Lower leg skin (tissue), 4 donors: ENCODE measurements around the gene PPME1. TPM values are rescaled to one million over a fixed set of nuclear protein-coding genes. Genes with fewer than 3 reads are reported as not detected.

Experiments used
- DNase-seq, 2 donors: peaks; one replicate each; pipeline ENCODE4 v3.0.0-alpha.2; 2019; ENCODE audit warnings: low spot score in 2 of 2
- H3K4me3 ChIP-seq: fragments of 200-600 bp; sonication (generic); 2 replicates; pipeline ENCODE4 v1.5.1; 2017; ENCODE audit warnings: mild to moderate bottlenecking, low read depth; ENCODE audit not compliant: poor library complexity, severe bottlenecking
- POLR2A ChIP-seq, 2 donors: fragments of 450-650 bp; IDR thresholded peaks; one replicate each; pipeline ENCODE4 v1.6.1; 2016 to 2017; ENCODE audit warnings: antibody characterized with exemption in 2 of 2, mild to moderate bottlenecking in 1 of 2, moderate library complexity in 1 of 2
- WGBS, 2 donors: methylation state at CpG; one replicate each; pipeline ENCODE4 v1.1.5; 2018; 5-methylcytosine and 5-hydroxymethylcytosine counted together
- intact Hi-C: fragments of 100-400 bp; cut with DNase I; formaldehyde crosslinking; loops from one replicate; pipeline ENCODE4 v1.15.0; 2023; ENCODE audit warnings: low total_unique reads
- total RNA-seq, 4 donors: library from RNA; depleted of rRNA; stranded (reverse); fragments of >200 nt; gene quantifications; one replicate each; pipeline ENCODE4 v1.1.0, GENCODE V29; 2016
- TF ChIP-seq, protein P1 (sequence below), 3 donors: fragments of 450-650 bp; IDR thresholded peaks; one replicate each; pipeline ENCODE4 v1.5.1; 2016; ENCODE audit warnings: antibody characterized with exemption in 3 of 3, mild to moderate bottlenecking in 3 of 3, moderate library complexity in 2 of 3

The PPME1 gene
- total RNA-seq, 4 donors from 2014 or later: 34.7 to 45.7 (median 39.0) TPM

DNA sequence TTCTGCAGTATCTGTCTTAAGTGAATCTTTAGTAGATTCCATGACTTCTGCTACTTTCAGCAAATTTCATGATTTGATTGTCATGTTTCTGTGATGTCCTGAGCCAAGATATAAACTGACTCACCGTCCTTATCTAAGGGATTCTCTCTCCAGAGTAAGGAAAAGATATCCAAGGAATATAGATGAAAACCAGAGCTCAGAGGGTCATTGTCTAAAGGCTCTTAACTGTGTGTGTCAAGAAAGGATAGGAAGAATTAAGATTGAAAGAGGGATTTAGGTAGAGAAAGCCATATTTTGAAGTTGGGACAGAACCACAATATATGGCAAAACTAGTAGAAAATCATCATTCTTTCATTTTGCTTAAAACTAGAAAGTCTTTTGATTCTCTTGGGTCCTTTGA lies 50.7 kb downstream of the PPME1 start:
- no peak for TF ChIP-seq POLR2A (IDR thresholded peaks at IDR 0.05)
- no peak overlapping the region for H3K4me3 ChIP-seq
- WGBS, 2 donors: 48 to 67% methylated on average over 1 of the region's 1 CpG
- intact Hi-C loops: no loop called here
- DNase-seq: no peak

DNA sequence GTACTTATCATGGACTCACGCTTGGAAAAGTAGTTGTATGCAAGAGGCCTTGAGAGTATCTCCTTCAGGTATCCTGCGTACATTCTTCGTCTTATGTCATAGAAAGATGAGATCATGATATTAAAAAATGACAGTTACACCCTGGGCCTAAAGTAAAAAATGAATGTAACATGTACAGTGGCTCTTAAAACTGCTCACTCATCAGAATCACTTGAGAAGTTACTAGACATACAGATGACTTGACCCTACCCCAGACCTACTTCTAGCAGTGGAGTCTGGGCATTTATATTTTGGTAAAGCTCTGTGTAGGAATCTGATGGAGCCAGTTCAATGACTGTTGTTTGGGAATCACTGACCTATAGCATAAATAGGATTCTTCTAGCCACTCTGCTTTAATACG lies 54.5 kb downstream of the PPME1 start:
- no peak for DNase-seq
- H3K4me3 ChIP-seq: no peak overlapping the region
- no peak for TF ChIP-seq POLR2A (IDR thresholded peaks at IDR 0.05)
- TF ChIP-seq, protein P1, sequence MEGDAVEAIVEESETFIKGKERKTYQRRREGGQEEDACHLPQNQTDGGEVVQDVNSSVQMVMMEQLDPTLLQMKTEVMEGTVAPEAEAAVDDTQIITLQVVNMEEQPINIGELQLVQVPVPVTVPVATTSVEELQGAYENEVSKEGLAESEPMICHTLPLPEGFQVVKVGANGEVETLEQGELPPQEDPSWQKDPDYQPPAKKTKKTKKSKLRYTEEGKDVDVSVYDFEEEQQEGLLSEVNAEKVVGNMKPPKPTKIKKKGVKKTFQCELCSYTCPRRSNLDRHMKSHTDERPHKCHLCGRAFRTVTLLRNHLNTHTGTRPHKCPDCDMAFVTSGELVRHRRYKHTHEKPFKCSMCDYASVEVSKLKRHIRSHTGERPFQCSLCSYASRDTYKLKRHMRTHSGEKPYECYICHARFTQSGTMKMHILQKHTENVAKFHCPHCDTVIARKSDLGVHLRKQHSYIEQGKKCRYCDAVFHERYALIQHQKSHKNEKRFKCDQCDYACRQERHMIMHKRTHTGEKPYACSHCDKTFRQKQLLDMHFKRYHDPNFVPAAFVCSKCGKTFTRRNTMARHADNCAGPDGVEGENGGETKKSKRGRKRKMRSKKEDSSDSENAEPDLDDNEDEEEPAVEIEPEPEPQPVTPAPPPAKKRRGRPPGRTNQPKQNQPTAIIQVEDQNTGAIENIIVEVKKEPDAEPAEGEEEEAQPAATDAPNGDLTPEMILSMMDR (IDR thresholded peaks at IDR 0.05): no peak
- intact Hi-C loops: no loop called here
- WGBS, 2 donors: 96 to 98% methylated on average over 4 of the region's 4 CpGs

DNA sequence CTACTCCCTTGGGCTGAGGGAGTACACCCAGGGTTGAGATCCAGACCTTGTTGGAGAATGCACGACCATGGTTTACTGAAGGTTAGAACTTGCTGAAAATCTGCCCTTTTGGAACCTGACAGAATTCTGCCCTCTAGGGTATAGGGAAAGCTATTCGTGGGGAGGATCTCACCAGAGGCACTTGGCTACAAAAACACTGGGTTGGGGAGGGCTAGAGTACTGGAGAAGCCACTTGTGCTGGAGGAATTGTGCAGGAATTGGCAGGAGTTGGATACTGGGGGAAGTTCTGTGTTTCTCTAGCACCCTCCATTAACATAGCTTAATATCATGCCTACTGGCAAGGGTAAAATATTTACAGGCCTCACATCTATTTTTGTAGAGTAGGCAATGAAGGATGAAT lies 55.8 kb downstream of the PPME1 start:
- WGBS, 2 donors: 60 to 61% methylated on average over 2 of the region's 2 CpGs
- no peak overlapping the region for H3K4me3 ChIP-seq
- DNase-seq: no peak
- intact Hi-C loops: no loop called here
- TF ChIP-seq, protein P1 (IDR thresholded peaks at IDR 0.05): no peak
- no peak for TF ChIP-seq POLR2A (IDR thresholded peaks at IDR 0.05)

DNA sequence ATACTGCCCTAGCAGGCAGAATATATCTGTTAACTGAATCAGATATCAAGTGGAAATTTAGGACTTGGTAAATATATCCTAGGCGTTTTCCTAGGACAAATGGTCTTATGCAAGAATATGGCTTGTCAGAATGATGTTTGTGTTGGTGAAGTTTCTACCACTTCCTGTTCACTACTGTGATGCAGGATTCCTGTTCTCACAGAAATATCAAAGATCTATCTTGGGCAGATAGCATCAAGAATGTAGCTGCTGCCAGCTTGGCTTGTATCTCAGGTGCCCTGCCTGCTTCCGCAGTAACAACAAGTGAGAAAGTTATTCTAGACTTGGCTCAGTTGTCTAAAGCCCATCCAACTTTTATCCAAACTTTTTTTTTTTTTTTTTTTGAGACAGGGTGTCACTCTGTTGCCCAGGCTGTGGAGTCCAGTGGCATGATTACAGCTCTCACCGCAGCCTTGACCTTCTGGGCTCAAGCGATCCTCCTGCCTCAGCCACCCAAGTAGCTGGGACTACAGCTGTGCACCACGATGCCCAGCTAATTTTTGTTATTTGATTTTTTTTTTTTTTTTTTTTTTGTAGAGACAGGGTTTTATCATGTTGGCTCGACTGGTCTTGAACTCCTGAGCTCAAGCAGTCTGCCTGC lies 61.3 kb downstream of the PPME1 start:
- WGBS, 2 donors: 77 to 88% methylated on average over 6 of the region's 6 CpGs
- no peak for DNase-seq
- H3K4me3 ChIP-seq: no peak overlapping the region
- intact Hi-C loops: no loop called here
- TF ChIP-seq, protein P1 (IDR thresholded peaks at IDR 0.05): no peak
- TF ChIP-seq POLR2A (IDR thresholded peaks at IDR 0.05): no peak

DNA sequence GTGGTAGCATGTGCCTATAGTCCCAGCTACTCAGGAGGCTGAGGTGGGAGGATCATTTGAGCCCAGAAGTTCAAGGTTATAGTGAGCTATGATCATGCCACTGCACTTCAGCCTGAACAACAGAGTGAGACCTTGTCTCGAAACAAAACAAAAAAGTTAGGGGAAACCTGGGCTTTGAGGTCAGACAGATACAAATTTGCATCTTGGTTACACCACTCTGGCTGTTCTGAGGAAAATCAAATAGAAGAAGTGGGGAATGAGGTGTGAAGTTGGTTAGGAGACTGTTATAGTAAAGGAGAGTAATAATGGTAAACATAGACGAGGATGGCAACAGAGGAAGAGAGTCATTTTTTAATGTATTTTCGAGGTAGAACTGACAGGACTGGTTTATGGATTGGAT lies 62.6 kb downstream of the PPME1 start:
- intact Hi-C loops: no loop called here
- no peak overlapping the region for H3K4me3 ChIP-seq
- DNase-seq: no peak
- TF ChIP-seq POLR2A (IDR thresholded peaks at IDR 0.05): no peak
- TF ChIP-seq, protein P1 (IDR thresholded peaks at IDR 0.05): no peak
- 91 to 94% methylated on average over 3 of the region's 3 CpGs for WGBS, 2 donors

DNA sequence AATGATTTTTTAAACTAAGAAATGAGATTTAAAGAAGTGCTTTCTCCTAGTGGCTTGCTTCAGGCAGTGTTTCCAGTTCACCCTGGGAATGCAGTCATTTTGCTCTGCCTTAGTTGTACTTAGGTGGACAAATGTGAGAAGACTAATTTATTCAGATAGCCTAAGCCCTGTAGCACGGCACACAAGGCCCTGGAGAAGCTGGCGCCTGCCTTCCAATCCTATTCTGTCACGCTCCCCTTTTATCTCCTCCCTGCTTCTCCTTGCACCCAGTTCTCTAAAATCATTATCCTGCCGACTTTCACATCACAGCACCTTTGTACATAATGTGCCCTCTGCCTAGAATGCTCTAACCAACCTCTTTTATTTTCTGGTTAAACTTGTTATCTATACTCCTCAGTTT lies 64.0 kb downstream of the PPME1 start:
- intact Hi-C loops: no loop called here
- H3K4me3 ChIP-seq: no peak overlapping the region
- DNase-seq: no peak
- 89 to 94% methylated on average over 4 of the region's 4 CpGs for WGBS, 2 donors
- TF ChIP-seq, protein P1 (IDR thresholded peaks at IDR 0.05): no peak
- TF ChIP-seq POLR2A (IDR thresholded peaks at IDR 0.05): no peak
